Measurements from ENCODE around the gene KIF26B.
"Not testable (repeated sequence)": the region's sequence is repeated elsewhere in the genome, so short reads cannot be mapped to it uniquely, and the experiment has no call there.

Gene KIF26B

DNA sequence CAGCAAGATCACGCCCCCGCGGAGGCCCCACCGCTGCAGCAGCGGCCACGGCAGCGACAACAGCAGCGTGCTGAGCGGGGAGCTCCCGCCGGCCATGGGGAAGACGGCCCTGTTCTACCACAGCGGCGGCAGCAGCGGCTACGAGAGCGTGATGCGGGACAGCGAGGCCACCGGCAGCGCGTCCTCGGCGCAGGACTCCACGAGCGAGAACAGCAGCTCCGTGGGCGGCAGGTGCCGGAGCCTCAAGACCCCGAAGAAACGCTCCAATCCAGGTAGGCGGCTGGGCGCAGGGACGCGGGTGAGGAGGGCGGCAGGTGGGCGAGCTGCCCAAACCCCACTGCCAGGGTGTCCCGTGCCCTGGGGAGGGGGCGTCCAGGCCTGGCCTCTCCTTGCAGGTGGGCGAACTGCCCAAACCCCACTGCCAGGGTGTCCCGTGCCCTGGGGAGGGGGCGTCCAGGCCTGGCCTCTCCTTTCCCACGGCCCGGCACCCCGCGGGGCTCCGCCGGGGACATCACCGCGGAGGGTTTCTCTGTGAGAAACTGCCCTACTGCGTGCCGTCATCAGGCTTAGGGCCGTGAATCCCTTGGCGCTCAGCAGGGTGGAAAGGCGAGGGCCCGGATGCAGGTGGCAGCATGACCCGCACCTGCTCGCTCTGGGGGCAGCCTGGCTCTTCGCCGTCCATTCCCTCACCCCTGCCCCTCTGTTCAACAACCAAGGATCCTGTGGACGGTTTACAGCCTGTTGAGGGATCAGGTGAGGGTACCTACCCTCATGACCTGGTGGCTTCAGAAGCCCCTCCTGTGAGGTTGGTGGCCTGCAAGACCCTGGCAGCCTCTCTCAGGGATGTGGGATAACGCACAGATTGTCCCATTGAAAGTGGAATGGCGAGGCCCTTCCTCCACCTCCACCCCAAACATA lies 534.0 kb downstream of the KIF26B start:
- no peak for DNase-seq

- DNase-seq = no peak
Measured at GRCh38 chr1:245690156-245690690, 535.4 kb downstream of the KIF26B start.

GRCh38 chr1:245690946-245691541 lies 536.3 kb downstream of the KIF26B start:
- DNase-seq = no peak

GRCh38 chr1:245691897-245692296 lies 537.1 kb downstream of the KIF26B start:
- no peak for DNase-seq

DNA sequence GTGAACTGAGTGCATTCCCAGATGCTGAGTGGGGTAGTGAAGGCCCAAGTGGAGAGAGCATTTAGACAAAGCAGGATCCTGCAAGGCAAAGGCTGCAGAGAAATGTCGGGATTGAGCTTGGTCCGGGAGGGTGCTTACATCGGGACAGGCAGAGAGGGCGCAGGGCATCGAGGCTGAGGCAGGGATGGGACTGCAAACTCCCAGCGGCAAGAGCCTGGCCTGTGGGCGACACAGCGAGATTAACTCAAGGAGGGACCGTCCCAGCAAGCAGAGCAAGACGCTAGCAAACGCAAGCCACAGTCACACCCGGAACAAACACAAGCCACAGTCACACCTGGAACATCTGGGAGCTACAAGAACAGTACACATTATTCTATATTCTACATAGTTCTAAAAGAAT lies 537.5 kb downstream of the KIF26B start:
- no peak for DNase-seq

- no peak for DNase-seq
Measured at GRCh38 chr1:245693116-245693793, 538.5 kb downstream of the KIF26B start.

- no peak for DNase-seq
Measured at GRCh38 chr1:245693941-245694752, 539.4 kb downstream of the KIF26B start.

DNA sequence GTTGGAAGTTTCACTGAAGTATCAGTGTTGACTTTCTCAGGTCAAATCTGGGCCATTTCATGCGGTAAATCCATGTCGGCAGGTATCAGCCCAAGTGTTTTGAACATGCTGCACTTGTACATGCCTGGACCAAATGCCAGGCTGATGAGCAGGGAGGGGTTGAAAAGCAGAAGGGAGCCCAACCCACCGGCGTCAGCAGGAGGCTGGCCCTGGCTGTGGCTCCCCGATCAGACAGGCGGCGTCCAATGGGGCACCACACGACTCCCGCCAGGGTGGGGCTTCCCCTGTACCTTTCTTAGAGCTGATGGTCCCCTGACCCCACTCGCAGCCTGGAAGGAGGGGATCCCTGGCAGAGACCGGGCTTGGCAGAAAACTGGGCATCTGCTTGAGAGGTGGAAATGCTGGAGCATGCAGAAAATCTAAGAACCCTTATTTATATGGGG lies 540.0 kb downstream of the KIF26B start:
- no peak for DNase-seq

DNA sequence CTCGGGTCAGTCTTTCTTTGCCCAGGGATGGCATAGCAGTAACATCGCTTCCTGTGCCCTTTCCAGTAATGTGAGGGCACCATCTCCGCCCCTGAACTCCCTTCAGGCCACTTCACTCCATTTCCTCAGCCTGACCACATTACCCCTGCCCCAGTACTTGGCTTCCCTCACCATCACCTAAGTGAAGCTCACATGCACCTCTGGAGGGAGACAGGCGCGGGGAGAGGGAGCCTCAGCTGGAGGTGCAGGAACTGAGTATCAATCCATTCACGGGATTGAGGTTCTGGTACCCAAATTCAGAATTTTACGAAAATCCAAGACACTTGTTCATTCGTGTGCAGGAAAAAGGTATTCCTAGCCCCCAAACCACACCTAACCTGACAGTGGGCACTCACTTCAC lies 540.4 kb downstream of the KIF26B start:
- no peak for DNase-seq

DNA sequence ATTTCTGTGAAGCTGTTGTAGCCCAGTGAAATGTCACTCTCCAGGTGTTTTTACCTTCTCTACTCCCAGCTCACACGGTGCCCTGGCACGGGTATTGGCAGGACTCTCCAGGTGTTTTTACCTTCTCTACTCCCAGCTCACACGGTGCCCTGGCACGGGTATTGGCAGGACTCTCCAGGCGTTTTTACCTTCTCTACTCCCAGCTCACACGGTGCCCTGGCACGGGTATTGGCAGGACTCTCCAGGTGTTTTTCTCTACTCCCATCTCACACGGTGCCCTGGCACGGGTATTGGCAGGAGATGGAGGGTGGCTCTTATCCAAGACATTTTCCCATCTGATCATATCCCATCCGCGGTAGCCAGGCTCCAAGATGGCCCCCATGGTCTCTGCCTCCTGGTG lies 540.9 kb downstream of the KIF26B start:
- DNase-seq = not testable (repeated sequence)

DNA sequence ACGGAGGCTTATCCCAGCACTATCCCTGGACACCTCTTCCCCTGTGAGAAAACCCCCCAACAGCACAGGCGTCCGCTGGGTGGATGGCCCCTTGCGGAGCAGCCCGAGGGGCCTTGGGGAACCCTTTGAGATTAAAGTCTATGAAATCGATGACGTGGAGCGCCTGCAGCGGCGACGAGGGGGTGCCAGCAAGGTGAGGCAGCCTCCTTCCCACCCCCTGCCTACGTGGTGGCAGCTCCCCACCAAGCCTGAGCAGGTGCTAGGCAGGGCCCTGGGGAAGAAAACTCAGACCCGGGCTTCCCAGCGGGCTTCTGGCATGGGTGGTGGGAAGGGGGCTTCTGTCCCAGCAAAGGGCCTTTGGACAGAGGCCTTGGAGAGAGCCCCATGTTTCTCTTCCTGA lies 543.3 kb downstream of the KIF26B start:
- no peak for DNase-seq

DNA sequence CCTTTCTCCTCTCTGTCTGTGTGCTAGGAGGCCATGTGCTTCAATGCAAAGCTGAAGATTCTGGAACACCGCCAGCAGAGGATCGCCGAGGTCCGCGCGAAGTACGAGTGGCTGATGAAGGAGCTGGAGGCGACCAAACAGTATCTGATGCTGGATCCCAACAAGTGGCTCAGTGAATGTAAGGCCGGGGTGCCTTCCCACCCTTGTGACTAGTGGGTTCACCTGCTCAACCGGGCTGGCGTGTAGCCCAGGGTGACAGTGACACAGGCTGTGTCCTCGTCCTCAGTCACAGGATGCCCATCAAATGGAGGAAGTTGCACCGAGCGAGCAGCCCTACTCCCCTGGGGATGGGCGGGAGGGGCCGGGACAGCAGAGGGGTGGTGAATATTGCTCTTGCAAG lies 544.1 kb downstream of the KIF26B start:
- no peak for DNase-seq

GRCh38 chr1:245700631-245701030 lies 545.8 kb downstream of the KIF26B start:
- no peak for DNase-seq

GRCh38 chr1:245701631-245702030 lies 546.8 kb downstream of the KIF26B start:
- DNase-seq = no peak

DNA sequence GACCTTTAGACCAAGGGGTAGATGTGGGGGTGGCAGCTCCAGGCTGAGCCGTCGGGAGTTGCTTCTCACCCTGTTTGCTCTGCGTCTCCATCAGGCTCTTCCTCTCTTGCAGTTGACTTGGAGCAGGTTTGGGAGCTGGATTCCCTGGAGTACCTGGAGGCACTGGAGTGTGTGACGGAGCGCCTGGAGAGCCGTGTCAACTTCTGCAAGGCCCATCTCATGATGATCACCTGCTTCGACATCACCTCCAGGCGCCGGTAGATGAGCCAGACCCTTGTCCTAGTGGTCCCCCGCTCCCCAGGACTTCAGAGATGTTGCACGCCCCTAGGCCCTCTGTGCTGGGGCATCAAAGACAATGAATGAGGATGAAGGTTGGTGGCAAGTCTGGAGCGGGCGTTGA lies 547.6 kb downstream of the KIF26B start:
- DNase-seq = no peak

DNA sequence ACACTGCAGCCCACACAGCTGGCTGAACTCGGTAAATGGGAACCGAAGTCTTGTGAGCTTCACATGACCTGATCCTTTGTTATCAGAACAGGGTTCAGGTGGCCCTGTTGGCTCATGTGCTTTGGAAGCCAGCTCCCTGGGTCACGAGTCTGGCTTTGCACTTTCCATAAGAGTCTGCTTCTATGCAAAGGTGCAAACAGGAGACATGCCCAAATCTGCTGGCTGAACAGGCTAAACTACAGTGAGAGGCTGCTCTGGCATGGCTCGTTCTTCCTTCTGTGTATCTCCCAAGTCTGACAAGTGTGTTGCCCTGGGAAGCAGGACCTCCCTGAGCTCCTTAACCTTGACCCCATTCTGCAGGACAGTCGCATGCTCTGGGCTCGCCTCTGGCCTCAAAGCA lies 549.6 kb downstream of the KIF26B start:
- no peak for DNase-seq

DNA sequence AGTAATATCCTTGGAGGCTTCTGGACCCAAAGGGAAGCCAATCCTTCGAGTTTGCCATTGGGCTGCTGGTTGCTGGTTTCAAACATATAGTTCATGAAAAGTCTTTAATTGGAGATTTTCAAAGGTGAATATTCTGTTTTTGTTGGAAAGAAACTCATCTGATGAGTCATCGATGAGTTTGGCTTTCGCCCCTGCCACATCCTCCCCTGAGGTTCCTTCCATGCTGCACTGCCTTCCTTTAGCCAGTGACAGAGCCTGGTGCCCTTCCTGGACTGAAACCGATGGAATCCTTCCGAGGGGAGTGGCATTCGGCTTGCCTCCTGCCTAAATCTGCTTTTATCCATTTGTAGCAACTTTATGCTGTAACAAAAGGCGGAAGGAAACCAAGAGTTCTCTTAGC lies 550.0 kb downstream of the KIF26B start:
- no peak for DNase-seq

- DNase-seq = no peak
Measured at GRCh38 chr1:245707941-245708340, 553.2 kb downstream of the KIF26B start.

DNA sequence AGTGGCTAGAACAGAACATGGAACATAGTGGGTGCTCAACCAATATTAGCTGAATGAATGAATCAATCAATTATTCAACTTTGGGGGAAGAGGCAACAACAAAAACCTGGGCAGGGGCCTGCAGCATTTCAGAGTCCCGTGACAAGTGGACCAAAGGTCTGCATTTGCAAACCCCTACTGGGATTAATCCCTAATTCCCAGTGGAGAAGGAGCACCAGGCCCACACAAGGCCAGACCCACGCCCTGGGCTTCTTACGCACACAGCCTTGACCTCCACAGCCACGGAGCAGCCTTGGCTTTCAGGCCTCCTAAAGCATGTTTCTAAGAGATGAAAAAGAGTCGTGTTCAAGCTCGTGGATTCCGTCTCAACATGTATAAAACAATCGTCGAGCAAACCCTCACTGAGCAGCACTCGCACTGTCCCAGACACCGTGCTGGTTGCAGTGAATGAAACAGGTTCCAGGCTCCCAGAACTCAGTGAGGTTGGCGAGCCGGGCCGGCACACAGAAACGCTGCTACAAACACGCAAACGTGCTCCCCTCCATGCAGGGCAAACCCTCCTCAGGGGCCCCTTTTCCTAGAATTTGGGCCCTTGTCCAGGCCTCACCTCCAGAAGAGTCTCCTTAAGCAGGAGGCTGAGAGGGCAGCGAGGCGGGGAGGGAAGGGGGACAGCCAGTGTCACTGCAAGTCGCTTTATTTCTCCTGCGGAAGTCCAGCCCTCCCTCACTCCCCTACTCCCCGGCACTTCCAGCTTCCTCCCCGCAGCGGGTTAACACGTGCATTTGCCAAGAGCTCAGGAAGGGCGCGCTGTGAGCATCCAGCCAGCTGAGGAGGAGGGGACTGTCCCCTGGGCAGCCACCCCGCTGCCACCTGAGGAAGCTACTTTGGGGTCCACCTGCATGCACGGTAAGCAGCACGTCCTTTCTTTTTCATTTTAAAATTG lies 556.4 kb downstream of the KIF26B start:
- DNase-seq = no peak

DNA sequence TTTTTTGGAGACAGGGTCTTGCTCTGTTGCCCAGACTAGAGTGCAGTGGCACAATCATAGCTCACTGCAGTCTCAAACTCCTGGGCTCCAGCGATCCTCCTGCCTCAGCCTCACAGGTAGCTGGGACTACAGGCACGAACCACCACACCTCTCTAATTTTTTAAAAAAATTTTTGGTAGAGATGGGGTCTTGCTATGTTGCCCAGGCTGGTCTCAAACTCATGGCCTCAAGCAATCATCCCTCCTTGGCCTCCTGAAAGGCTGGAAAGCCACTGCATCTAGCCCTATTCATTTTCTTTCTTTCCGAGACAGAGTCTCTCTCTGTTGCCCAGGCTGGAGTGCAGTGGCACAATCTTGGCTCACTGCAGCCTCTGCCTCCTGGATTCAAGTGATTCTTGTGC lies 559.2 kb downstream of the KIF26B start:
- DNase-seq = not testable (repeated sequence)

- DNase-seq = no peak
Measured at GRCh38 chr1:245715291-245715701, 560.5 kb downstream of the KIF26B start.
